HAP-1 (cell line): ENCODE measurements around the gene SIK3.

ENCODE experiments used
- DNase-seq, 2 experiments: peaks; one replicate each; pipeline ENCODE4 v3.0.0-alpha.2; 2016 to 2020; ENCODE audit warnings: low spot score in 2 of 2
- H3K27me3 ChIP-seq: fragments of 250-450 bp; sonication (Bioruptor Pico); 2 replicates; pipeline ENCODE4 v1.5.1; 2020; ENCODE audit warnings: low read depth, mild to moderate bottlenecking, moderate library complexity
- H3K36me3 ChIP-seq: fragments of 250-450 bp; sonication (Bioruptor Pico); replicated peaks from 2 replicates; pipeline ENCODE4 v1.5.1; 2020; ENCODE audit warnings: mild to moderate bottlenecking
- H3K4me1 ChIP-seq: fragments of 250-450 bp; sonication (Bioruptor Pico); 2 replicates; pipeline ENCODE4 v1.5.1; 2020; ENCODE audit warnings: mild to moderate bottlenecking
- H3K4me3 ChIP-seq: fragments of 250-450 bp; sonication (Bioruptor Pico); 2 replicates; pipeline ENCODE4 v1.5.1; 2020; ENCODE audit warnings: mild to moderate bottlenecking, moderate library complexity
- H3K9me3 ChIP-seq: fragments of 250-450 bp; sonication (Bioruptor Pico); 2 replicates; pipeline ENCODE4 v1.5.1; 2020; ENCODE audit warnings: mild to moderate bottlenecking, moderate library complexity
- in situ Hi-C: fragments of 300-500 bp; cut with MboI; formaldehyde crosslinking; loops from 3 replicates; pipeline ENCODE4 v1.14.3; 2020; ENCODE audit warnings: low sequenced_read_pairs, inconsistent platforms, mixed read lengths

Gene SIK3

GRCh38 chr11:117097014-117097388 is 1.2 kb downstream of the SIK3 start:
- Histone ChIP-seq H3K4me1 (peaks cover 24% of the 10 kb centered on the region), H3K9me3 (no peaks in the 10 kb centered on the region), H3K27me3 (no peaks in the 10 kb centered on the region), H3K36me3 (no peaks in the 10 kb centered on the region), H3K4me3 (peak overlapping the region; percentile 68)
- in situ Hi-C loops, result no loop called here
- DNase-seq, result no peak

- Histone ChIP-seq H3K4me1 (peaks cover 24% of the 10 kb centered on the region), H3K4me3 (peak overlapping the region; percentile 68), H3K27me3 (no peaks in the 10 kb centered on the region), H3K9me3 (no peaks in the 10 kb centered on the region), H3K36me3 (no peaks in the 10 kb centered on the region)
- DNase-seq, result peak in 1 of 2 experiments; percentile 61
- in situ Hi-C loops, result no loop called here
These were observed 1.8 kb downstream of the SIK3 start for GRCh38 chr11:117096201-117096991.

GRCh38 chr11:117095284-117096161 is 2.7 kb downstream of the SIK3 start:
- no peak for DNase-seq
- H3K4me3 ChIP-seq, result no peak overlapping the region
- H3K36me3 ChIP-seq, result no peaks in the 10 kb centered on the region
- H3K9me3 ChIP-seq, result no peaks in the 10 kb centered on the region
- no peaks in the 10 kb centered on the region for H3K27me3 ChIP-seq
- peaks cover 24% of the 10 kb centered on the region for H3K4me1 ChIP-seq
- in situ Hi-C loops, result no loop called here

GRCh38 chr11:117094776-117095175 is 3.5 kb downstream of the SIK3 start:
- Histone ChIP-seq H3K27me3 (no peaks in the 10 kb centered on the region), H3K4me1 (peaks cover 24% of the 10 kb centered on the region), H3K4me3 (no peak overlapping the region), H3K9me3 (no peaks in the 10 kb centered on the region), H3K36me3 (no peaks in the 10 kb centered on the region)
- in situ Hi-C loops, result no loop called here
- DNase-seq, result no peak

GRCh38 chr11:117092951-117093590 is 5.2 kb downstream of the SIK3 start:
- no peak overlapping the region for H3K4me3 ChIP-seq
- in situ Hi-C loops, result no loop called here

GRCh38 chr11:117091753-117092477 is 6.3 kb downstream of the SIK3 start:
- DNase-seq, result no peak
- in situ Hi-C loops, result no loop called here
- Histone ChIP-seq H3K9me3 (no peaks in the 10 kb centered on the region), H3K27me3 (no peaks in the 10 kb centered on the region), H3K4me3 (no peak overlapping the region), H3K36me3 (no peaks in the 10 kb centered on the region), H3K4me1 (peaks cover 17% of the 10 kb centered on the region)

More at GRCh38 chr11:117092951-117093590, 5.2 kb downstream of the SIK3 start:
- H3K27me3 ChIP-seq, result no peaks in the 10 kb centered on the region
- no peaks in the 10 kb centered on the region for H3K36me3 ChIP-seq
- peaks cover 19% of the 10 kb centered on the region for H3K4me1 ChIP-seq
- no peaks in the 10 kb centered on the region for H3K9me3 ChIP-seq
- no peak for DNase-seq

GRCh38 chr11:117090111-117090706 is 8.0 kb downstream of the SIK3 start:
- DNase-seq, result no peak
- Histone ChIP-seq H3K4me3 (no peak overlapping the region), H3K4me1 (peaks cover under 1% of the 10 kb centered on the region), H3K9me3 (no peaks in the 10 kb centered on the region), H3K27me3 (no peaks in the 10 kb centered on the region), H3K36me3 (no peaks in the 10 kb centered on the region)
- in situ Hi-C loops, result no loop called here

GRCh38 chr11:117089685-117090084 is 8.5 kb downstream of the SIK3 start:
- Histone ChIP-seq H3K9me3 (no peaks in the 10 kb centered on the region), H3K4me3 (no peak overlapping the region), H3K27me3 (no peaks in the 10 kb centered on the region), H3K36me3 (no peaks in the 10 kb centered on the region), H3K4me1 (no peaks in the 10 kb centered on the region)
- no peak for DNase-seq
- in situ Hi-C loops, result no loop called here

- no peak overlapping the region for H3K4me3 ChIP-seq
- no peak for DNase-seq
- H3K4me1 ChIP-seq, result no peaks in the 10 kb centered on the region
- H3K36me3 ChIP-seq, result no peaks in the 10 kb centered on the region
- no peaks in the 10 kb centered on the region for H3K27me3 ChIP-seq
- in situ Hi-C loops, result no loop called here
- H3K9me3 ChIP-seq, result no peaks in the 10 kb centered on the region
These were observed 10.8 kb downstream of the SIK3 start for GRCh38 chr11:117087446-117087845.

- Histone ChIP-seq H3K4me3 (no peak overlapping the region), H3K4me1 (no peaks in the 10 kb centered on the region; the same call in 1 of the 2 replicates), H3K36me3 (no peaks in the 10 kb centered on the region), H3K27me3 (no peaks in the 10 kb centered on the region), H3K9me3 (no peaks in the 10 kb centered on the region)
- in situ Hi-C loops, result no loop called here
- DNase-seq, result no peak
These were observed 13.2 kb downstream of the SIK3 start for GRCh38 chr11:117084992-117085391.

- Histone ChIP-seq H3K9me3 (no peaks in the 10 kb centered on the region), H3K27me3 (no peaks in the 10 kb centered on the region), H3K36me3 (no peaks in the 10 kb centered on the region), H3K4me3 (no peak overlapping the region), H3K4me1 (peaks cover 3% of the 10 kb centered on the region)
- DNase-seq, result no peak
- in situ Hi-C loops, result no loop called here
These were observed 15.0 kb downstream of the SIK3 start for GRCh38 chr11:117083011-117083935.

- no peak overlapping the region for H3K4me3 ChIP-seq
- no peaks in the 10 kb centered on the region for H3K9me3 ChIP-seq
- H3K36me3 ChIP-seq, result no peaks in the 10 kb centered on the region
- peaks cover 16% of the 10 kb centered on the region for H3K4me1 ChIP-seq
- no peaks in the 10 kb centered on the region for H3K27me3 ChIP-seq
- in situ Hi-C loops, result no loop called here
- DNase-seq, result no peak
These were observed 16.3 kb downstream of the SIK3 start for GRCh38 chr11:117081908-117082307.
